HepG2 (cell line): ENCODE measurements around the gene UGT3A2. TPM values are rescaled to one million over a fixed set of nuclear protein-coding genes. Genes with fewer than 3 reads are reported as not detected.

Source experiments
- ATAC-seq: fragments of 200-7000 bp; cut with Tn5 transposase; 3 replicates; pipeline ENCODE4 v1.9.1; 2020; ENCODE audit warnings: mild to moderate bottlenecking, moderate library complexity
- BruUV-seq: library from RNA; stranded (reverse); fragments of 400-500 nt; replicated peaks from 2 replicates; lab custom pipeline; 2021; lab: Mats Ljungman, UMichigan
- CTCF ChIA-PET: fragments of 300-600 bp; formaldehyde crosslinking; extraction: SDS; loops from one replicate; lab custom pipeline; 2021; ENCODE audit warnings: low total read pairs, inconsistent platforms, low intra/inter-chr PET ratio; lab: Yijun Ruan, JAX
- POLR2A ChIA-PET: fragments of 350-600 bp; sonication (Branson Sonifier 250); formaldehyde crosslinking; loops from one replicate; lab custom pipeline; 2020; ENCODE audit warnings: antibody characterized with exemption, inconsistent platforms; lab: Yijun Ruan, JAX
- DNase-seq: peaks from one replicate; pipeline ENCODE4 v3.0.0-alpha.2; 2015; ENCODE audit warnings: low spot score
- FAIRE-seq: peaks from 3 replicates; lab custom pipeline; 2011; peaks lifted over from hg19 to GRCh38; lab: Jason Lieb, UNC
- H2AFZ ChIP-seq: one replicate; pipeline ENCODE4 v1.6.1; 2011; ENCODE audit warnings: low read length, inconsistent platforms
- H3K27ac ChIP-seq: fragments of 300-600 bp; 3 replicates; pipeline ENCODE4 v1.8.0; 2011; ENCODE audit warnings: mixed run types, mild to moderate bottlenecking, mixed read lengths, low read length, inconsistent platforms; ENCODE audit not compliant: insufficient read depth; ENCODE audit errors: extremely low read length
- H3K27me3 ChIP-seq, 2 experiments: fragments of 200-600 bp in 1 of 2; 2 replicates in 1 of 2; 3 replicates in 1 of 2; pipeline versions ENCODE4 v1.6.0 to v1.8.0; 2011; ENCODE audit warnings: low read length in 2 of 2, mild to moderate bottlenecking in 2 of 2, moderate library complexity in 2 of 2, inconsistent platforms in 1 of 2; ENCODE audit not compliant: insufficient read depth in 2 of 2, control insufficient read depth in 1 of 2
- H3K36me3 ChIP-seq, 2 experiments: fragments of 200-600 bp in 1 of 2; replicated peaks in 1 of 2; 2 replicates in 1 of 2; 3 replicates in 1 of 2; pipeline versions ENCODE4 v1.5.1 to v1.8.0; 2011; ENCODE audit warnings: low read length in 2 of 2, inconsistent platforms in 1 of 2; ENCODE audit not compliant: insufficient read depth in 2 of 2, control insufficient read depth in 1 of 2
- H3K4me1 ChIP-seq: 2 replicates; pipeline ENCODE4 v1.5.1; 2012; ENCODE audit warnings: low read length, inconsistent platforms; ENCODE audit not compliant: insufficient read depth
- H3K4me2 ChIP-seq: 2 replicates; pipeline ENCODE4 v1.6.0; 2011; ENCODE audit warnings: low read depth, low read length, inconsistent platforms
- H3K4me3 ChIP-seq, 3 experiments: fragments of 200-600 bp in 1 of 3; sonication (generic), shearing (Covaris generic) in 1 of 3; replicated peaks in 1 of 3; 2 replicates each; pipeline ENCODE4 v1.5.1; 2011 to 2016; ENCODE audit warnings: low read length in 3 of 3, inconsistent platforms in 2 of 3, low read depth in 2 of 3, mild to moderate bottlenecking in 2 of 3, control low read depth in 1 of 3, mixed read lengths in 1 of 3; ENCODE audit not compliant: insufficient read depth in 1 of 3
- H3K79me2 ChIP-seq: one replicate; pipeline ENCODE4 v1.6.1; 2011; ENCODE audit warnings: low read length, inconsistent platforms; ENCODE audit not compliant: insufficient read depth
- H3K9ac ChIP-seq: 2 replicates; pipeline ENCODE4 v1.6.0; 2011; ENCODE audit warnings: mild to moderate bottlenecking, low read depth, low read length, inconsistent platforms; ENCODE audit not compliant: insufficient read depth
- H3K9me3 ChIP-seq: 2 replicates; pipeline ENCODE4 v1.5.1; 2012; ENCODE audit warnings: mild to moderate bottlenecking, low read length
- H4K20me1 ChIP-seq: 2 replicates; pipeline ENCODE4 v1.6.0; 2011; ENCODE audit warnings: inconsistent platforms, mild to moderate bottlenecking, low read length, moderate library complexity; ENCODE audit not compliant: insufficient read depth
- ATAD3A ChIP-seq: sonication (generic); formaldehyde crosslinking; IDR thresholded peaks from 2 replicates; pipeline ENCODE4 v1.4.0; 2020; ENCODE audit warnings: missing genetic modification reagents
- ATRX ChIP-seq: sonication (generic); formaldehyde crosslinking; IDR thresholded peaks from 2 replicates; pipeline ENCODE4 v1.4.0; 2020; ENCODE audit warnings: missing genetic modification reagents, borderline replicate concordance
- KLF11 ChIP-seq: IDR thresholded peaks from 2 replicates; pipeline ENCODE4 v1.6.1; 2016; ENCODE audit warnings: missing compliant biosample characterization
- MED8 ChIP-seq: sonication (generic); formaldehyde crosslinking; IDR thresholded peaks from 2 replicates; pipeline ENCODE4 v1.8.1; 2023; ENCODE audit warnings: mild to moderate bottlenecking, missing genetic modification reagents; ENCODE audit not compliant: insufficient replicate concordance
- TAF1 ChIP-seq: sonication (generic); formaldehyde crosslinking; IDR thresholded peaks from 2 replicates; pipeline ENCODE4 v1.4.0; 2020; ENCODE audit warnings: missing genetic modification reagents
- ZNF253 ChIP-seq: sonication (generic); formaldehyde crosslinking; IDR thresholded peaks from 2 replicates; pipeline ENCODE4 v1.8.0; 2022; ENCODE audit warnings: mild to moderate bottlenecking, missing genetic modification reagents, borderline replicate concordance
- ZNF543 ChIP-seq: sonication (generic); formaldehyde crosslinking; IDR thresholded peaks from 2 replicates; pipeline ENCODE4 v1.4.0; 2020; ENCODE audit warnings: mild to moderate bottlenecking, missing genetic modification reagents
- WGBS: methylation state at CpG from one replicate; pipeline ENCODE4 v1.1.6; 2017; ENCODE audit warnings: low lambda C conversion rate; 5-methylcytosine and 5-hydroxymethylcytosine counted together
- in situ Hi-C: cut with HindIII; loops from 2 replicates; pipeline ENCODE4 v1.10.0; 2017; ENCODE audit warnings: low pct_unique_long_range_greater_than_20kb; ENCODE audit not compliant: extremely low pct_ligation_motif_present
- intact Hi-C: fragments of 100-400 bp; cut with micrococcal nuclease; formaldehyde crosslinking; loops from one replicate; pipeline ENCODE4 v1.10.0; 2022; ENCODE audit not compliant: unreplicated experiment
- polyA plus RNA-seq, 8 experiments: library from polyadenylated mRNA; depleted of rRNA in 3 of 8; stranded (reverse) in 7 of 8; unstranded in 1 of 8; fragments of >200 nt; fragmentation: Illumina TruSeq in 4 of 8; extraction: Trizol in 4 of 8; gene quantifications; 2 replicates each; pipeline versions ENCODE4 v1.2.1 to v1.2.3, GENCODE V29; 2011 to 2016; ENCODE audit warnings: low read depth in 4 of 8, missing spikeins in 1 of 8, mixed read lengths in 1 of 8; ENCODE audit not compliant: insufficient read depth in 1 of 8
- total RNA-seq, 5 experiments: library from RNA; depleted of rRNA; stranded (reverse); fragments of >200 nt; fragmentation: Illumina TruSeq; extraction: Trizol; gene quantifications; 2 replicates each; pipeline ENCODE4 v1.2.3, GENCODE V29; 2016; ENCODE audit warnings: low read depth in 1 of 5
- TF ChIP-seq, protein P1 (sequence below): sonication (generic); formaldehyde crosslinking; IDR thresholded peaks from 2 replicates; pipeline ENCODE4 v1.9.0; 2021; ENCODE audit warnings: mild to moderate bottlenecking, missing genetic modification reagents

The UGT3A2 gene
- total and polyA plus RNA-seq, 2 of the 13 experiments (the other 11 are each of a cell fraction or from before 2014, with no cell fraction given): not detected

GRCh38 chr5:36057386-36057785 lies 9.3 kb downstream of the UGT3A2 start:
- Histone ChIP-seq H3K27me3 (no peaks in the 10 kb centered on the region), H3K4me2 (no peak overlapping the region), H3K9me3 (no peaks in the 10 kb centered on the region), H3K36me3 (no peaks in the 10 kb centered on the region), H3K79me2 (no peaks in the 10 kb centered on the region), H4K20me1 (no peaks in the 10 kb centered on the region), H3K4me3 (no peak overlapping the region), H3K4me1 (no peaks in the 10 kb centered on the region), H3K27ac (no peak overlapping the region), H2AFZ (no peak overlapping the region), H3K9ac (no peak overlapping the region)
- no TSS peak for BruUV-seq
- DNase-seq (no peak), ATAC-seq (no peak), FAIRE-seq (no peak)
- TF ChIP-seq, protein P1, sequence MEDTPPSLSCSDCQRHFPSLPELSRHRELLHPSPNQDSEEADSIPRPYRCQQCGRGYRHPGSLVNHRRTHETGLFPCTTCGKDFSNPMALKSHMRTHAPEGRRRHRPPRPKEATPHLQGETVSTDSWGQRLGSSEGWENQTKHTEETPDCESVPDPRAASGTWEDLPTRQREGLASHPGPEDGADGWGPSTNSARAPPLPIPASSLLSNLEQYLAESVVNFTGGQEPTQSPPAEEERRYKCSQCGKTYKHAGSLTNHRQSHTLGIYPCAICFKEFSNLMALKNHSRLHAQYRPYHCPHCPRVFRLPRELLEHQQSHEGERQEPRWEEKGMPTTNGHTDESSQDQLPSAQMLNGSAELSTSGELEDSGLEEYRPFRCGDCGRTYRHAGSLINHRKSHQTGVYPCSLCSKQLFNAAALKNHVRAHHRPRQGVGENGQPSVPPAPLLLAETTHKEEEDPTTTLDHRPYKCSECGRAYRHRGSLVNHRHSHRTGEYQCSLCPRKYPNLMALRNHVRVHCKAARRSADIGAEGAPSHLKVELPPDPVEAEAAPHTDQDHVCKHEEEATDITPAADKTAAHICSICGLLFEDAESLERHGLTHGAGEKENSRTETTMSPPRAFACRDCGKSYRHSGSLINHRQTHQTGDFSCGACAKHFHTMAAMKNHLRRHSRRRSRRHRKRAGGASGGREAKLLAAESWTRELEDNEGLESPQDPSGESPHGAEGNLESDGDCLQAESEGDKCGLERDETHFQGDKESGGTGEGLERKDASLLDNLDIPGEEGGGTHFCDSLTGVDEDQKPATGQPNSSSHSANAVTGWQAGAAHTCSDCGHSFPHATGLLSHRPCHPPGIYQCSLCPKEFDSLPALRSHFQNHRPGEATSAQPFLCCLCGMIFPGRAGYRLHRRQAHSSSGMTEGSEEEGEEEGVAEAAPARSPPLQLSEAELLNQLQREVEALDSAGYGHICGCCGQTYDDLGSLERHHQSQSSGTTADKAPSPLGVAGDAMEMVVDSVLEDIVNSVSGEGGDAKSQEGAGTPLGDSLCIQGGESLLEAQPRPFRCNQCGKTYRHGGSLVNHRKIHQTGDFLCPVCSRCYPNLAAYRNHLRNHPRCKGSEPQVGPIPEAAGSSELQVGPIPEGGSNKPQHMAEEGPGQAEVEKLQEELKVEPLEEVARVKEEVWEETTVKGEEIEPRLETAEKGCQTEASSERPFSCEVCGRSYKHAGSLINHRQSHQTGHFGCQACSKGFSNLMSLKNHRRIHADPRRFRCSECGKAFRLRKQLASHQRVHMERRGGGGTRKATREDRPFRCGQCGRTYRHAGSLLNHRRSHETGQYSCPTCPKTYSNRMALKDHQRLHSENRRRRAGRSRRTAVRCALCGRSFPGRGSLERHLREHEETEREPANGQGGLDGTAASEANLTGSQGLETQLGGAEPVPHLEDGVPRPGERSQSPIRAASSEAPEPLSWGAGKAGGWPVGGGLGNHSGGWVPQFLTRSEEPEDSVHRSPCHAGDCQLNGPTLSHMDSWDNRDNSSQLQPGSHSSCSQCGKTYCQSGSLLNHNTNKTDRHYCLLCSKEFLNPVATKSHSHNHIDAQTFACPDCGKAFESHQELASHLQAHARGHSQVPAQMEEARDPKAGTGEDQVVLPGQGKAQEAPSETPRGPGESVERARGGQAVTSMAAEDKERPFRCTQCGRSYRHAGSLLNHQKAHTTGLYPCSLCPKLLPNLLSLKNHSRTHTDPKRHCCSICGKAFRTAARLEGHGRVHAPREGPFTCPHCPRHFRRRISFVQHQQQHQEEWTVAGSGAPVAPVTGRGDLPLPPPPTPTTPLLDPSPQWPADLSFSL (CRISPR knock-in tag): no peak
- no peak for TF ChIP-seq ATAD3A (CRISPR knock-in tag)
- TF ChIP-seq KLF11 (CRISPR knock-in tag): no peak
- no peak for TF ChIP-seq ZNF253 (CRISPR knock-in tag)
- no peak for TF ChIP-seq TAF1 (CRISPR knock-in tag)
- TF ChIP-seq ZNF543 (CRISPR knock-in tag): no peak
- TF ChIP-seq MED8 (CRISPR knock-in tag): no peak
- no peak for TF ChIP-seq ATRX (CRISPR knock-in tag)
- ChIA-PET CTCF (no interaction called here), POLR2A (no interaction called here)
- in situ Hi-C loops (loop anchor here (25.0 kb wide), 1 partner anchor 630 kb away; no protein-coding TSS in a partner anchor), intact Hi-C loops (no loop called here)
- WGBS: 24% methylated on average over 2 of the region's 2 CpGs
